GM15510 (cell line): Measurements from ENCODE around the gene TEX48.

Experiments used
- POLR2A ChIP-seq: IDR thresholded peaks from 3 replicates; pipeline ENCODE4 v1.6.1; 2011; ENCODE audit warnings: borderline replicate concordance; ENCODE audit not compliant: insufficient read length; ENCODE audit errors: extremely low read depth

The TEX48 gene

GRCh38 chr9:114681594-114682332 lies at the start of gene TEX48:
Gene TEX48 (minus strand): TSS chr9:114682192. CDS start chr9:114671723, 10,469 bp downstream.
- TF ChIP-seq POLR2A, result no peak

- no peak for TF ChIP-seq POLR2A
Measured at GRCh38 chr9:114731701-114732100, 49.7 kb upstream of the TEX48 start.

GRCh38 chr9:114729706-114730105 lies 47.7 kb upstream of the TEX48 start:
- TF ChIP-seq POLR2A, result no peak

- no peak for TF ChIP-seq POLR2A
Measured at GRCh38 chr9:114725930-114726329, 43.9 kb upstream of the TEX48 start.

DNA sequence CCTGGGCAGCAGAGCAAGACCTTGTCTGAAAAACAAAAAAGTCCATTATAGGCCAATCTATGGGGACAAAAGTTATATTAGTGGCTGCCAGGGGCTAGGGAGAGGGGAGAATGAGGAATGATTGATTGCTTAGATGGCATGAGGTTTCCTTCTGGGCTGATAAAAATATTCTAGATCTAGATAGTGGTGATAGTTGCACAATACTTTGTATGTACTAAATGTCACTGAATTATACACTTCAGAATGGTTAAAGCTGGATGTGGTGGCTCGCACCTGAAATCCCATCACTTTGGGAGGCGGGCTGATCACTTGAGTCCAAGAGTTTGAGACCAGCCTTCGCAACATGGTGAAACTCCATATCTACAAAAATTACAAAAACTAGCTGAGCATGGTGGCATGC lies 42.8 kb upstream of the TEX48 start:
- no peak for TF ChIP-seq POLR2A

DNA sequence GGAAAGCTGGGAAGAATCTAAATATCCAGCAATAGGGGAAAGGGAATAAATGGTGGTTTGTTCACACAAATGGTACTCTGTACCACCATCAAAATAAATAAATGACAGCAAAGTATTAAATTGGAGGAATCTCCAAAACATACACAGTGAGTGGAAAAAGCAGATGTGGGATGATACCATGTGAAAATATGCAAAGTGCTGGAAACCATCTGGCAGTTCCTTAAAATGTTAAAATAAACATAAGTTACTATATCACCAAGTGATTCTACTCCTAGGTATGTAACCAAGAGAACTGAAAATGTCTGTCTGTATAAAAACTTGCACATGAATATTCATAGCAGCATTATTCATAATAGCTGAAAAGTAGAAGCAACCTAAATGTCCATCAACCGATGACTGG lies 41.9 kb upstream of the TEX48 start:
- no peak for TF ChIP-seq POLR2A

DNA sequence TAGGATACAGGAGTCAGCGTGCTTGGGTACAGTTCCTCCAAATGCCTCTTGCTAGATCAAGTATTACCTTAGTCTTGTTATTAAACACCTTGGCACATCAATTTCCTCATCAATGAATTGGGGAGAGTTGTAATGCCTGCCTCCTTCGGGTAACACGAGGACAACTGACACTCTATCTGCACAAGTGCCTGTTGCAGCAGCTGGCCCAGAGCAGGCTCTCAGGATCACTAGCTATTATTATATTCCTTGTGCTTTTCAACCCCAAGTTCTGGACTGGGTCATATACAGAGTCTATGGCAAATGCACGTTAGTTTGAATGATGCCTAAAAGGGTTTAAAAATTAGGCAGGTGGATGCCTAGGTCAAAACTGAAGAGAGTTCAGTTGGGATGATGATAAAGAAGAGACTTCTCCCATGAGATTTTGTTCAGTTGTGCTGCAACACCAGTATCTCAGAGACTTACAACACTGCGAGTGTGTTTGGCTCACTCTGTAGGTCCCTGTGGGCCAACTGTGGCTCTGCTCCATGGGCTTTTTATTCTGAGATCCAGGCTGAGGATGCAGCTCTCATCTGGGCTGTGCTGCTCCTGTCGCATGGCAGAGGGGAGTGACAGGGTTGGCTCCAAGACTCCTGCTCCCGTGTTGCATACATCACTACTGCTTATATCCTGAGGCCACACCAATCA lies 41.1 kb upstream of the TEX48 start:
- no peak for TF ChIP-seq POLR2A

DNA sequence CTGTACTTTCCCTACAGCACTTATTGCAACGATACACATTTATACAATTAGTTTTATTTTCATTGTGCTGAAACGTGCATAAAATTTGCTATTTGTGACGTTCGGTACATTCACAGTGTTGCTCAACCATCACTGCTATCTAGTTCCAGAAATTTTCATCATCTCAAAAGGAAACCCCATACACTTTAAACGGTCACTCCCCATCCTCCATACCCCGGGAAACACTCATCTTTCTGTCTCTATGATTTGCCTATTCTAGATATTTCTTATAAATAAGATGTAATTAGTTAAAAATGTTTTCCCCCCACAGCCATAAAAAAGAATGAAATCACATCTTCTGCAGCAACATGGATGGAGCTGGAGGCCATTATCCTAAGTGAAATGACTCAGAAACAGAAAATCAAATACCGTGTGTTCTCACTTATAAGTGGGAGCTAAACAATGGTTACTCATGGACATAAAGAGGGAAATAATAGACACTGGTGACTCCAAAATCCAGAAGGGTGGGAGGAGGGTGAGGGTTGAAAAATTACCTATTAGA lies 40.2 kb upstream of the TEX48 start:
- TF ChIP-seq POLR2A, result no peak

GRCh38 chr9:114721491-114722079 lies 39.6 kb upstream of the TEX48 start:
- no peak for TF ChIP-seq POLR2A

DNA sequence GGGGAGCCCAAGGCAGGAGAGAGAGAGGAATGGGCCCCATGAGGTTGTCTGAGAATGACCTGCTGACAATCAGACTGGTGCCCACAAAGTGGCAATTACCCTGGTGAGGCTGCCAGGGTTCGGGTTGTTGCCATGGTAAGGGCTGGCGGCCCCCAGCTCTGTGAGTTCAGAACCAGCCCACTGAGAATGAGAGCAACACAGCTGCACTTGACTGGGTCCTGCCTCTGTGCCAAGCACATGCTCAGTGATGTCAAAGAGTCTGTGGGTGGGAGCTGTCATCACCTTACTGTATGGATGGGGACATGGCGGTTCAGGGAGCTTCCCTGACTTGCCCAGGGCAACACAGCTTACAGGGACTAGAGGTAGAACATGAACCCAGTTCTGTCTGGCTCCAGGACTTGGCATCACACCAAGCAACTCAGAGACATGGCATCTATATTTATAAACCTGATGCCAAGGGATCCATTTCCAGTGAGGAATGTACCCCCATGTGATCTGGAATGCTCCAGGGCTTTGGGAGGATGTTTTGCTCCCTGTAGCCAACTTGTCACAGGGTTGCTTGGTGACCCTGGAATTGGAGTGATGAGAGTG lies 38.2 kb upstream of the TEX48 start:
- TF ChIP-seq POLR2A, result no peak

DNA sequence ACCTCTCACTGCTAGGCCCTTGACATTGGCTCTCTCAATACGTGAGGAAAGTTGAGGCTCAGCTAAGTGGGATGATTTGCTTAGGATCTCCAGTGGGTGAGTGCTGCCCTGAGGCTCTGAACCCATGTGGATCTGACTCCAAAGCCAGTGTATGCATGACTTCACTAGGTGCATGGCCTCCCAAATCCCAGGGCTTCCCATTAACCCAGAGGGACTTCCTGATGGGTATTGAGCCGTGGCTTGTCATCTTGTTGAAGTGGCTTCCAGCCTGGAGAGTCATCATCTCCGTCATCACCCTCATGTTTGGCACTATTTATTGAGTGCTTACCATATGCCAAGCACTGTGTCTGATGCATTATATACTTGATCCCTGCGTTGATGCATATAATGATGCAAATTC lies 37.3 kb upstream of the TEX48 start:
- TF ChIP-seq POLR2A, result no peak

GRCh38 chr9:114718801-114719221 lies 36.8 kb upstream of the TEX48 start:
- TF ChIP-seq POLR2A, result no peak

DNA sequence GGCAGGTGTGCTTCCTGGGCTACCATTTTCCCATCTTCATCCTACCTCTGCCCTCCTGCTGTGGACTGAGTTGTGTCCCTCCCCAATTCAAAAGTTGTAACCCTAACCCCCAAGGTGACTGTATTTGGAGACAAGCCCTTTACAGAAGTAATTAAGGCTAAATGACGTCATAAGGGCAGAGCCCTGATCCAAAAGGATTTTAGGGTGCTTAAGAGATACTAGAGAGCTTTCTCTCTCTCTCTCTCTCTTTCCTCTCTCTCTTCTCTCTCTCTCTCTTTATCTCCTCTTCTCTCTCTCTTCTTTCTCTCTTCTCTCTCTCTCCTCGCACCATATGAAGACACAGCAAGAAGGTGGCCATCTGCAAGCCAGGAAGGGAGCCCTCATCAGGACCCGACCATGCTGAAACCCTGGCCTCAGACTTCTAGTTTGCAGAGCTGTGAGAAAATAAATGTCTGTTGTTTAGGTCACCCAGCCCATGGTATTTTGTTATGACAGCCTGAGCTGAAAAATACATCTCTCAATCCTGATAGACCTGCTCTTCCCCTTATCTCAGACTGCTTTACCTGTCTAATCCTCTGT lies 36.0 kb upstream of the TEX48 start:
- no peak for TF ChIP-seq POLR2A

GRCh38 chr9:114709636-114710035 lies 27.6 kb upstream of the TEX48 start:
- TF ChIP-seq POLR2A, result no peak

DNA sequence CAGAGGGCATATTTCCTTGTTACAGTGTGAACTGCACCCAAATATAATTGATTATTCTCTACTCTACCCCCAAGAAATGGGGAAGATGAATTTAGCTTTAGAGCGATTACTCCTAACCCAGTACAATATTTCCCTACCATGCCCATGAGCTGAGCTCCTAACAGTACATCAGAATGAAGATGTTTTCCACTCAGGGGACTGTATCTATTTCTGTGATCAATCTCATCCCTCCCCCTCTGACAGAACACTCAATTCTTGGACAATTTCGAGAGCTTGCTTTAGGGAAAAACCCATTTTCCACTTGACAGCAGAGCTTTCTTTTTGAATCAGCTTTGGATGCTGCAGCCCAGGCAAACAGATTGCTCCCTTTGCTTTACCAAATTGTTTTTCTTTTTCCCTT lies 24.7 kb upstream of the TEX48 start:
- TF ChIP-seq POLR2A, result no peak

DNA sequence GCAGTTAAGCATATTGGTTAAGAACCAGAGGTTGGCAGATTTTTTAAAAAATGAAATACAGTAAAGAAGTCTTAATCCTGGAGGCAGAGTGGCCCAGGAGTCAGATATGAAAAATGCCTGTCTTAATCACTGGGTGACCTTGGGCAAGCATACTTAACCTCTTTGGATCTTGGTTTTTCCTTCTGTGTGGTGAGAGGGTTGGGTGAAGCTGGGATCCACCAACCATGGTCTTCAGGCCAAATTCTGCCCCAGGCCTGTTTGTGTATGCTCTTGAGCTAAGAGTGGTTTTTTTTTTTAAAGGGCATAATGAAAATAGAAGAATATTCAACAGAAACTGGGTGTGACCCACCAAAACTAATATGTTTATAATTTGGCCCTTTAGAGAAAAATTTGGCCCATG lies 20.0 kb upstream of the TEX48 start:
- TF ChIP-seq POLR2A, result no peak

DNA sequence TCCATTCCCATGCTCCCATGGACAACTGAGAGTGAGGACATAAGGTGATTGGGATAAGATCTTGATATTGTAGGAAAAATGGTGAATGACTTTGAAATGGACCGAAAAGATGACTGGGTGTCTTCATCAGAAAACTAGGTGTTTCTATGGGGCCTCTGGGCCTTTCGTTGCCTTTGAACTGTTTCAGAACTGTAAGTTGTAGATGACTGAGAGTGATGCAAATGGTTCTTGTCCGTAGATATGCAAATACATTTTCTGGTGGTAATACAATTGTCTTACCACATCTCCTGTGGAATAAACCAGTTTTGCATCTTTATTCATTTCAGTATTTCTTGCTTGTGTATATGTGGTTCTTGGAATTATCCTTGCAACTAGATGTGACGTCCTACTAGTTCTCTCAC lies 16.0 kb upstream of the TEX48 start:
- no peak for TF ChIP-seq POLR2A
